Measurements from ENCODE around the gene EMC6. TPM values are rescaled to one million over a fixed set of nuclear protein-coding genes. Genes with fewer than 3 reads are reported as not detected.

Gene EMC6
- total and polyA plus RNA-seq, 2 of the 13 experiments (the other 11 are each of a cell fraction or from before 2014, with no cell fraction given): 45.1 to 47.7 TPM

DNA sequence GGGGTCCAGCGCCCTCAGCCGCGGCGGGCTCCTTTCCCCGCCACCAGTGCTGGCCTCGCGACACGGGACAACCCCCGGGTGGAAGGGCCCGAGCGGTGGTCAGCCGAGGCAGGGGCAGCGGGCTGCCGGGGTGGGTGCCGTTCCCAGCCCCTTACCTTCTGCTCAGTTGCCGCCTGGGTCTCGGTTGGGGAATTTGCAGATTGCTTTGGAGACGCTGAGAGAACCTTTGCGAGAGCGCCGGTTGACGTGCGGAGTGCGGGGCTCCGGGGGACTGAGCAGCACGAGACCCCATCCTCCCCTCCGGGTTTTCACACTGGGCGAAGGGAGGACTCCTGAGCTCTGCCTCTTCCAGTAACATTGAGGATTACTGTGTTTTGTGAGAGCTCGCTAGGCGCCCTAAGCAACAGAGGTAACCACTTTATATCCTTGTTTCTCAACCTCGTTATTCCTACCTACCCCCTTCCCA, 31.7 kb upstream of the EMC6 start:
- ATAC-seq: no peak; the same call in 2 of the 3 replicates
- peak overlapping the region; percentile 93 for H3K4me2 ChIP-seq (ENCODE audit: low read depth, low read length)
- peak overlapping the region; percentile 89 to 97 (median 90) for H3K4me3 ChIP-seq (replicated peaks in 1 of 3; ENCODE audit: insufficient read depth in 1 of 3, low read depth in 2 of 3, low read length in 3 of 3)
- intact Hi-C loops (cut with micrococcal nuclease; ENCODE audit: unreplicated experiment): no loop called here
- ChIA-PET CTCF (ENCODE audit: low intra/inter-chr PET ratio, low total read pairs) (no interaction called here), POLR2A (interaction anchor here (0.9 to 2.4 kb wide), 8 partner anchors 14 to 506 kb away, joined by 4 to 74 read pairs (median 6); partner anchors contain the start of genes CYB5D2, EMC6, HASPIN and TAX1BP3)
- H4K20me1 ChIP-seq (ENCODE audit: insufficient read depth, low read length): peaks cover 13% of the 10 kb centered on the region
- H3K36me3 ChIP-seq (replicated peaks in 1 of 2; ENCODE audit: control insufficient read depth in 1 of 2, insufficient read depth in 2 of 2, low read length in 2 of 2): peaks cover 3 to 9% of the 10 kb centered on the region in 2 experiments; a peak in 3 of 5 replicates
- FAIRE-seq: no peak
- in situ Hi-C loops (cut with HindIII; ENCODE audit: extremely low pct_ligation_motif_present, low pct_unique_long_range_greater_than_20kb): no loop called here
- H3K9ac ChIP-seq (ENCODE audit: insufficient read depth, low read depth, low read length): peak overlapping the region; percentile 96
- H3K9me3 ChIP-seq (ENCODE audit: low read length): no peaks in the 10 kb centered on the region
- H3K79me2 ChIP-seq (ENCODE audit: insufficient read depth, low read length): peaks cover 23% of the 10 kb centered on the region
- H3K27me3 ChIP-seq (ENCODE audit: control insufficient read depth in 1 of 2, insufficient read depth in 2 of 2, low read length in 2 of 2): no peaks in the 10 kb centered on the region; a peak in 1 of 5 replicates
- H3K27ac ChIP-seq (ENCODE audit: extremely low read length, insufficient read depth, low read length): peak overlapping the region; percentile 98
- 15% methylated on average over 3 of the region's 31 CpGs for WGBS (ENCODE audit: low lambda C conversion rate)
- no peak overlapping the region for H2AFZ ChIP-seq (ENCODE audit: low read length)
- BruUV-seq (replicated peaks): no TSS peak
- peaks cover 68% of the 10 kb centered on the region for H3K4me1 ChIP-seq (ENCODE audit: insufficient read depth, low read length)
- no peak for DNase-seq (ENCODE audit: low spot score)
- no peak for TF ChIP-seq ATF7-NPFF (CRISPR knock-in tag; IDR thresholded peaks at IDR 0.05; ENCODE audit: low read depth)
- no peak for TF ChIP-seq ATF1 (CRISPR knock-in tag; IDR thresholded peaks at IDR 0.05)
- TF ChIP-seq KDM4B (CRISPR knock-in tag; IDR thresholded peaks at IDR 0.05): no peak; the same call in 1 of the 2 replicates
- TF ChIP-seq POGZ (CRISPR knock-in tag; IDR thresholded peaks at IDR 0.05): no peak
- TF ChIP-seq FOXA3 (CRISPR knock-in tag; IDR thresholded peaks at IDR 0.05): no peak
- 0 out of 2 replicates have a peak, but pooled peaks have one; percentile 55 for TF ChIP-seq PAWR (CRISPR knock-in tag; IDR thresholded peaks at IDR 0.05; ENCODE audit: borderline replicate concordance)
- no peak for TF ChIP-seq ZNF709 (CRISPR knock-in tag; IDR thresholded peaks at IDR 0.05)
- TF ChIP-seq GATAD1 (CRISPR knock-in tag; IDR thresholded peaks at IDR 0.05): no peak
- TF ChIP-seq ZBTB26 (CRISPR knock-in tag; IDR thresholded peaks at IDR 0.05; ENCODE audit: borderline replicate concordance): no peak
- TF ChIP-seq CREB3 (CRISPR knock-in tag; IDR thresholded peaks at IDR 0.05): no peak
- no peak for TF ChIP-seq ZNF598 (CRISPR knock-in tag; IDR thresholded peaks at IDR 0.05; ENCODE audit: borderline replicate concordance)
- TF ChIP-seq SNAI1 (CRISPR knock-in tag; IDR thresholded peaks at IDR 0.05; ENCODE audit: borderline replicate concordance): no peak
- no peak for TF ChIP-seq ZNF546 (CRISPR knock-in tag; conservative IDR thresholded peaks at IDR 0.05)
- no peak for TF ChIP-seq ZBTB21 (CRISPR knock-in tag; IDR thresholded peaks at IDR 0.05)
- TF ChIP-seq KAT2B (IDR thresholded peaks at IDR 0.05; ENCODE audit: borderline replicate concordance, low read depth, low read length): no peak
- no peak for TF ChIP-seq GPN1 (CRISPR knock-in tag; IDR thresholded peaks at IDR 0.05; ENCODE audit: borderline replicate concordance)
- TF ChIP-seq ZNF891 (CRISPR knock-in tag; IDR thresholded peaks at IDR 0.05): no peak
- no peak for TF ChIP-seq ZKSCAN8 (CRISPR knock-in tag; IDR thresholded peaks at IDR 0.05; ENCODE audit: borderline replicate concordance)
- TF ChIP-seq ZNF839 (CRISPR knock-in tag; IDR thresholded peaks at IDR 0.05; ENCODE audit: borderline replicate concordance): no peak
- 0 out of 2 replicates have a peak, but pooled peaks have one; percentile 57 for TF ChIP-seq ZNF704 (CRISPR knock-in tag; IDR thresholded peaks at IDR 0.05; ENCODE audit: borderline replicate concordance)
- no peak for TF ChIP-seq ZNF549 (CRISPR knock-in tag; IDR thresholded peaks at IDR 0.05)
- TF ChIP-seq ZSCAN21 (CRISPR knock-in tag; IDR thresholded peaks at IDR 0.05; ENCODE audit: borderline replicate concordance): no peak
- no peak for TF ChIP-seq TMF1 (CRISPR knock-in tag; IDR thresholded peaks at IDR 0.05; ENCODE audit: low read depth)
- no peak for TF ChIP-seq ZNF460 (CRISPR knock-in tag; IDR thresholded peaks at IDR 0.05; ENCODE audit: borderline replicate concordance)

Data from HepG2 (cell line).